Mucosa of stomach (tissue), 1 donor: ENCODE results near the gene GDE1.
A peak's percentile ranks its signal among the peaks of the same experiment; 100 is the strongest.

ENCODE experiments used
- H3K27me3 ChIP-seq: one replicate; pipeline ENCODE4 v1.7.0; 2013; ENCODE audit warnings: mild to moderate bottlenecking, low read length; ENCODE audit not compliant: control insufficient read depth, insufficient read depth
- H3K36me3 ChIP-seq: one replicate; pipeline ENCODE4 v1.7.0; 2013; ENCODE audit warnings: low read length; ENCODE audit not compliant: control insufficient read depth, insufficient read depth
- H3K4me1 ChIP-seq: one replicate; pipeline ENCODE4 v1.7.0; 2013; ENCODE audit warnings: mild to moderate bottlenecking, low read length; ENCODE audit not compliant: control insufficient read depth, insufficient read depth
- H3K4me3 ChIP-seq: one replicate; pipeline ENCODE4 v1.7.0; 2013; ENCODE audit warnings: low read length
- H3K9ac ChIP-seq: one replicate; pipeline ENCODE4 v1.7.0; 2013; ENCODE audit warnings: mild to moderate bottlenecking, low read length, moderate library complexity
- H3K9me3 ChIP-seq: one replicate; pipeline ENCODE4 v1.7.0; 2013; ENCODE audit warnings: mild to moderate bottlenecking, low read length, moderate library complexity; ENCODE audit not compliant: control insufficient read depth
- donor health status: Pancreatic carcinoma.

Gene GDE1

DNA sequence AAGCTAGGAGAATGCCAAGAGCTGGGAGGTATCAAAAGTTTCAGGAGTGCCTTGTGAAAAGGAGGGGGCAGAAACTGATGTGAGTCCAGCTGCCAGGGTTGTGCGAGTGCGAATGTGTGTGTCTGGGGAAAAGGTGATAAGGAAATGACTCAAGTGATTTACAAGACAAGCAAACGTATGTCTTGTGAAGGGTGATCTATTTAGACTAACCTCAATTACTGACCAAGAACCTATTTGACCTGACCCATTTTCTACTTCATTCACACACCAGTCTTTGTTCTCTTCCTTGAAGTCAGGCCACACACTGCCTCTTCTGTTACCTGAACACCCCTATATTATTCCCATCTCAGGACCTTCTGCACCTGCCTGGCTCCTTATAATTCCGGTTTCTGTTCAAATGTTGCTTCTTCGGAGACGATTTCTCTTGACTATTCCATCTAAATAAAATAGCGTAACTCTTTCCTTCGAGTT, 1.0 kb downstream of the GDE1 start:
- Histone ChIP-seq H3K4me1 (peaks cover 12% of the 10 kb centered on the region), H3K36me3 (no peaks in the 10 kb centered on the region), H3K9me3 (no peaks in the 10 kb centered on the region), H3K9ac (peak overlapping the region; percentile 78), H3K27me3 (no peaks in the 10 kb centered on the region), H3K4me3 (peak overlapping the region; percentile 43)

DNA sequence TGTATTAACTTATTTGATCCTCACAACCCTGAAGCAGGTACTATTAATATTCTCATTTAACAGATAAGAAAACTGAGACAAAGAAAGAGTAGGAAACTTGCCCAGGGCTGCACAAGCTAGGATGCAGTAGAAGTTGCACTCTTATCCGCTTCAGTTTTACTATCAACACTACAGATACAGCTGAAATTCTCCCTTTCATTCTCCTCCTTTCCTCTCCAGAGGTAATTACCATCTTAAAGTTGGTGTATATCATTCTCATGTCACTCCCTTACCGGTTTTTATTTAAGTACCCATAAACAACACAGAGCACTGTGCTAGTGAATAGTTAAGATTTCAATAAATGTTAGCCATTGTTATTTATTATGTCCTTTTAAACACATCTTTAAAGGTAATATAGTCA, 3.5 kb downstream of the GDE1 start:
- Histone ChIP-seq H3K4me1 (peaks cover 21% of the 10 kb centered on the region), H3K9ac (no peak overlapping the region), H3K4me3 (no peak overlapping the region)

DNA sequence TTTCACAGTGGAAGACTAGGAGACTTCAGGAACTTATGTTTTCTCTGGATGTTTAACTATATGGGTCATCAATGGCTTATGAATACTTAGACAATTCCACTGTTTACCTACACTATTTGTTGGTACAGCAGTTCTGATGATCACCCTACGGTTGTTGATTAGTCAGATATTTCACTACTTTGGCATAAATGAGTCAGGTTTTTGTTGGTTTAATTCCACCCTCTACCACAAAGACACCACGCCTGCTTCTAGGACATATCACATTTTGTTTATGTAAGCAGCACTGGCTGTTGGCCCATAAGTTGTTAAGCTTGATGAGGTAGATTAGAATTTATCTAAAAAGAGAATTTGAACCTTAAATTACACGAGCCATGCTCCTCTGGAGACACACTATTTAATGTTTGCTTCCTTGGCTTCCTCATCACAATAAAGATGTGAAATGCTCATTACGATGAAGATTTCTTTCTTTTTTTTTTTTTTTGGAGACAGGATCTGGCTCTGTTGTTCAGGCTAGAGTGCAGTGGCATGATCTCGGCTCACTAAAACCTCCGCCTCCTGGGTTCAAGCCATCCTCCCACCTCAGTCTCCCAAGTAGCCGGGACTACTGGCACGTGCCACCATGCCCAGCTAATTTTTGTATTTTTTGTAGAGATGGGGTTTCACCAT, 4.3 kb downstream of the GDE1 start:
- Histone ChIP-seq H3K9ac (no peak overlapping the region), H3K4me1 (peaks cover 19% of the 10 kb centered on the region)

More for the DNA sequence above, 3.5 kb downstream of the GDE1 start:
- Histone ChIP-seq H3K9me3 (no peaks in the 10 kb centered on the region), H3K27me3 (no peaks in the 10 kb centered on the region), H3K36me3 (no peaks in the 10 kb centered on the region)

DNA sequence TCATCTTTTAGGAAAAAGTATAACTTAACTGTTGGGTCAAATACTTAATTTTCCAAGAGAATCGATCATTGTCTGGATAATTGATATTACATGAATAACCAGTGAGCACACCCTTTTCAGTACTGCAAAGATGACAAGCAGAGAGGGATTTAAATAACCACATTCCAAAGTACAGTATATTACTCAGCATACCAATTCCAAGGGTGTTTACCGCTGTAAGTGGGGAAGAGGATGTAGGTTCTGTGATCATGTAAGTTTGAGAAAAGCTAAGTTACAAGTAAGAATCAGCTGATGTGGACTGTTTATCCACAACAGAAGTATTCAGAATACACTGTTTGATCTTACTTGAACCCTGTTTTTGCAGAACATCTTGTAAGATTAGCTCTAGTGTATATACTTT, 6.1 kb downstream of the GDE1 start:
- H3K4me1 ChIP-seq = peaks cover 13% of the 10 kb centered on the region
- no peaks in the 10 kb centered on the region for H3K36me3 ChIP-seq
- no peaks in the 10 kb centered on the region for H3K9me3 ChIP-seq
- H3K27me3 ChIP-seq = no peaks in the 10 kb centered on the region
- H3K9ac ChIP-seq = peak overlapping the region; percentile 6
- H3K4me3 ChIP-seq = no peak overlapping the region

More for the DNA sequence above, 4.3 kb downstream of the GDE1 start:
- Histone ChIP-seq H3K27me3 (no peaks in the 10 kb centered on the region), H3K9me3 (no peaks in the 10 kb centered on the region), H3K4me3 (no peak overlapping the region), H3K36me3 (no peaks in the 10 kb centered on the region)

DNA sequence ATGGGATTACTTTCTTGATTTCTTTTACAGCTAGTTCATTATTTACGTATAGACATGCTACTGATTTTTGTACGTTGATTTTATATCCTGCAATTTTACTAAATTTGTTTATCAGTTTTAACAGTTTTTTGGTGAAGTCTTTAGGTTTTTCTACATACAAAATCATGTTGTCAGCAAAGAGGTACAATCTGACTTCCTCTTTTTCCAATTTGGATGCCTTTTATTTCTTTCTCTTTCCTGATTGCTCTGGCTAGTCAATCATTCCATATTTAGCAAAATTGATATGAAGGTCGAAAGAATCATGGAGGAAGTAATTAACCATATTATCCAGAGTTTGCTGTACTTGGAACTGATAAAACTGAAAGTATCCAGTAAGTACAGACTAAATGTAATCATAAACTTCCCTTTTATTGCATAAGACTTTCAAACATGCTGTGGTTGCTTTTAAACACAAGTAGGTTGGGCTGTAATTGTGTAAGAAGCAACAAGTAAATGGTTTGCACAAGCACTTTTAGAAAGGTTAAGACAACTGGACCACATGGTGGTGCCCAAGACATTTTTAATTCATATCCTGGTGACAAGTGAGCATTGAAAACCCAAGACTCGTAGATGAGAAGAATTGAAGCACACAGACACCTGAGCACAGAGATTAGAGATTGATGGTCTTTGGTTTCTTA, 8.4 kb downstream of the GDE1 start:
- Histone ChIP-seq H3K4me1 (peaks cover 13% of the 10 kb centered on the region), H3K9me3 (no peaks in the 10 kb centered on the region), H3K9ac (no peak overlapping the region), H3K36me3 (peaks cover 2% of the 10 kb centered on the region), H3K27me3 (no peaks in the 10 kb centered on the region), H3K4me3 (no peak overlapping the region)

DNA sequence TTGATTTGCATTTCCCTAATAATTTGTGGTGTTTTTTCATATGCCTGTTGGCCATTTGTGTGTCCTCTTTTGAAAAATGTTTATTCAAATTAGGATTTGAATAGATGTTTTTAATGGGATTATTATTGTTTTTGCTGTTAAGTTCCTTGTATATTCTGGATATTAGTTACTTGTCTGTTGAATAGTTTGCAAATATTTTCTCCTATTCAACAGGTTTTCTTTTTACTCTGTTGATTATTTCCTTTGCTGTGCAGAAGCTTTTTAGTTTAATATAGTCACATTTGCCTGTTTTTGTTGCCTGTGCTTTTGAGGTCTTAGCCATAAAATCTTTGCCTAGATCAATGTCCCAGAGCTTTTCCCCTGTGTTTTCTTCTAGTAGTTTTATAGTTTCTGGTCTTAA, 9.6 kb downstream of the GDE1 start:
- H3K9ac ChIP-seq = no peak overlapping the region
- H3K9me3 ChIP-seq = no peaks in the 10 kb centered on the region
- H3K36me3 ChIP-seq = peaks cover 5% of the 10 kb centered on the region
- H3K4me3 ChIP-seq = no peak overlapping the region
- peaks cover 13% of the 10 kb centered on the region for H3K4me1 ChIP-seq
- H3K27me3 ChIP-seq = no peaks in the 10 kb centered on the region

DNA sequence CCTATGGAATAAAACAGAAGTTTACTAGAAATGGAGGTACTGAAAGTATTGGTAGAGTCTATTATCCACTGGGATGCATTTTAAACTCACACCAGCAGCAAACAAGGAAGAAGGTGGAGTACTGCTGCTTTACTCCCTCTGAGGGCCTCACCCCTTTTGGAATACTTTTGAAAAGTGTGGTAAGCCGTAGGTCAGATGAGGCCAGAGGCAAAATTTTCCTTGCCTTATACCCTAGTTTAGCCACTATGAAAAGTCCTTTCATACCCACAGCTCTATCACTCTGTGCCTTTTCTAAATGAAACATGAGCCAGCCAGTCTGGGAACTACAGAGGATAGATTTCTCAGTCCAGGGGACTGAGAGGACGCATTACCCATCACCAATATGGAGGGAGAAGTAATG, 14.0 kb downstream of the GDE1 start:
- Histone ChIP-seq H3K9me3 (no peaks in the 10 kb centered on the region), H3K27me3 (no peaks in the 10 kb centered on the region), H3K4me1 (peaks cover 4% of the 10 kb centered on the region), H3K4me3 (no peak overlapping the region), H3K9ac (no peak overlapping the region), H3K36me3 (peaks cover 15% of the 10 kb centered on the region)

DNA sequence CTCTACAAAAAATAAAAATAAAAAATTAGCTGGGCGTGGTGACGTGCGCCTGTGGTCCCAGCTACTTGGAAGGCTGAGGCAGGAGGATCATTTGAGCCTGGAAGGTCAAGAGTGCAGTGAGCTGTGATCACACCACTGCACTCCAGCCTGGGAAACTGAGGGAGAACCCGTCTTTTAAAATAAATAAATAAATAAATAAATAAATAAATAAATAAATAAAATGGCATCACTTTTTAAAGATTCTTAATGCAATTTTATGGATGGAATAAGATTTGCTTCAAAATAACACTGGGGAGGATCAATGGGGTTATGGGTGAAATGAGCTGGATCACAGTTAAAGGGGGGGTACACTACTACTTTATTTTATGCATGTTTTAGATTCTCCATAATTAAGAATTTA, 14.9 kb downstream of the GDE1 start:
- Histone ChIP-seq H3K4me3 (no peak overlapping the region), H3K36me3 (peaks cover 16% of the 10 kb centered on the region), H3K9ac (no peak overlapping the region), H3K27me3 (no peaks in the 10 kb centered on the region), H3K4me1 (peaks cover 4% of the 10 kb centered on the region), H3K9me3 (no peaks in the 10 kb centered on the region)

DNA sequence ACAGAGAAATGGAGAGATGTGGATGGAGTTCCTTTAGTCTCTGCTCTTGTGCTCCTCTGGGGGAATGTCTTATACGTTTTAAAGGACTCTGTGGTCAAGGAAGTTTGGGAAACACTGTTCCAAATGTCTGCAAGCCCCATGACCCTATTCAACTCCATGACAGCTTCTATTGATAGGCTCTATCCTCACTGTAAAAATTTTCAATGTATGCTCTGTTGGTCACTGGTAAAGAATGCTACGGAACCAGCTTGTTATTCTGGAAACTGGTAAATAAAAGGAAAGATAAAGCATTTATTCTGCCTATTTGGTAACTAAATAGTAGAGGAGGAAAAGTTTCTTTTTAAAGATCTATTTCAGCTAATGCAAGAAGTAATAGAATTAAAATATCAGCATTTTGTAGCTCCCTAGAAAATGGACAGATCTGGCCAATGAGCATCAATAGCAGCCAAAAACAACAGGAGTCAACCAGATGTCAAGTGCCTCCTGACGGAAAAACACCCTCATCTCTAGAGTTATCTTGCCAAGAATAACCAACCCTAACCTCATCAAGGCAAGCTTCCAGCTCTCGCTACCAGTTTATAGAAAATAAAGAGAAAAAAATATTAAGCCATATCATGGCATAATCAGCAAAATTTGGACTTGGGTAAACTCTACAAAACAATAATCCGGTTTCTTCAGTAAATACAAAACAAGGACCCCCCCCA, 16.1 kb downstream of the GDE1 start:
- H3K4me1 ChIP-seq = peaks cover 4% of the 10 kb centered on the region
- no peaks in the 10 kb centered on the region for H3K27me3 ChIP-seq
- no peak overlapping the region for H3K4me3 ChIP-seq
- H3K9me3 ChIP-seq = no peaks in the 10 kb centered on the region
- H3K9ac ChIP-seq = no peak overlapping the region
- peaks cover 25% of the 10 kb centered on the region for H3K36me3 ChIP-seq

DNA sequence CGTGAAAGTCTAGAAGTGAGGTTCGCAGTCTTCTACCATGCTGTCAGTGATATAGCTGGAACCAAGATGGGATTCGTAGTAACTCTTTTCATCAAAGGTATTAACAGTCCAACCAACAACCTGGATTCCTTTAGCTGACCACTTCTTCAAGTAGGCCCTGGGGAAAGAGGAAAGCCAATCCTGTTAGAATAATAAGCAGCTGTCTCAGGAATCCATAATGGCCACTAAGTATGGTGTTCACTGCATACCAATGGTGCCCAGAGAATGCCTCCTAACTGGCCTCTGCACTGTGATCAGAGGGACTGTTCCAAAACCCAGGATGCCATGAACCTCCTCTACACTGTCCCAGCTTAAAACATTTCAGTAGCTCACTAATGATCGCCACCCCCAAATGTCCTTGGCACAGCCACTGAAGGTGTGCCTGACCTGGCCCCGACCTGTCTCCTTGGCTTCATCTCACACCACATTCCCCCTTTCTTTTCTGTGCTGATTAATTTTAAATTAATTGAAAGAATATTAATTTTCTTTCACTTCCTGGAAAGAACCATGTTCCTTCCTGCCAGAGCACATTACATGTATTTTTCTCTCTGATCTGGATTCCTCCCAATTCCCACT, 18.3 kb downstream of the GDE1 start:
- peaks cover 23% of the 10 kb centered on the region for H3K36me3 ChIP-seq
- peaks cover 14% of the 10 kb centered on the region for H3K4me1 ChIP-seq

DNA sequence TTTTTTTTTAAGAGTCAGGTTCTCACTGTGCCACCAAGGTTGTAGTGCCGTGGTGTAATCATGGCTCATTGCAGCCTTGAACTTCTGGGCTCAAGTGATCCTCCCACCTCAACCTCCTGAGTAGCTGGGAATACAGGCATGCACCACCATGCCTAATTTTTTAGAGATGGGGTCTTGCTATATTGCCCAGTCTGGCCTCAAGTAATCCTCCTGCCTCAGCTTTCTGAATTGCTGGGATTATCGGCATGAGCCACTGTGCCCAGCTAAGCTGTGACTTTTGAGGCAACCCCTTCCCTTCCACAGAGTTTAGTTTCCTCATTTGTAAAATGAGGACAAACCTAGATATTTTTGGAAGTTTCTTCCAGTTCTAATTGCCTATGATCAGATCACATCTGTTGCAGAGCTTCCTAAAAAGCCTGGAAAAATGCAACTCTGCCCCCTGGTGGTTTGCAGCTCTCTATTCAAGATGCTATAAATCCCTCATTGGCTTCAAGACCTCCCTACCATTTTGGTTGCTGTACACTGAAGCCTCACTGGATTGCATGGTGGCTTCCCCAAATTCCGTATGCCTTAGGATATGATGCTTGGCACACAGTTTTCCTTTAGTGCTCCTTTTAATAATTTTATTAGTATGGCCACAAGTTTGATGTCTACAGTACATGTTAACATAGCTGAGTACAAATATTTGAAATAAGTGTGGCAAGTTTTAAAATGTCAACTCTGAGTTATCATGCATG, 19.3 kb downstream of the GDE1 start:
- Histone ChIP-seq H3K4me1 (peaks cover 14% of the 10 kb centered on the region), H3K9me3 (no peaks in the 10 kb centered on the region), H3K36me3 (peaks cover 20% of the 10 kb centered on the region), H3K4me3 (no peak overlapping the region), H3K9ac (no peak overlapping the region), H3K27me3 (no peaks in the 10 kb centered on the region)

More for the DNA sequence above, 18.3 kb downstream of the GDE1 start:
- Histone ChIP-seq H3K9me3 (no peaks in the 10 kb centered on the region), H3K4me3 (no peak overlapping the region), H3K27me3 (no peaks in the 10 kb centered on the region), H3K9ac (no peak overlapping the region)
